CD4-positive, alpha-beta T cell treated with Interleukin-6 at 100 ng/mL for 8 hours (primary cell): Measurements from ENCODE around the gene KLF2.

Source experiments
- DNase-seq: peaks from one replicate; pipeline ENCODE4 v3.0.0-alpha.2; 2020; ENCODE audit warnings: mixed read lengths, low spot score

KLF2 gene

DNA sequence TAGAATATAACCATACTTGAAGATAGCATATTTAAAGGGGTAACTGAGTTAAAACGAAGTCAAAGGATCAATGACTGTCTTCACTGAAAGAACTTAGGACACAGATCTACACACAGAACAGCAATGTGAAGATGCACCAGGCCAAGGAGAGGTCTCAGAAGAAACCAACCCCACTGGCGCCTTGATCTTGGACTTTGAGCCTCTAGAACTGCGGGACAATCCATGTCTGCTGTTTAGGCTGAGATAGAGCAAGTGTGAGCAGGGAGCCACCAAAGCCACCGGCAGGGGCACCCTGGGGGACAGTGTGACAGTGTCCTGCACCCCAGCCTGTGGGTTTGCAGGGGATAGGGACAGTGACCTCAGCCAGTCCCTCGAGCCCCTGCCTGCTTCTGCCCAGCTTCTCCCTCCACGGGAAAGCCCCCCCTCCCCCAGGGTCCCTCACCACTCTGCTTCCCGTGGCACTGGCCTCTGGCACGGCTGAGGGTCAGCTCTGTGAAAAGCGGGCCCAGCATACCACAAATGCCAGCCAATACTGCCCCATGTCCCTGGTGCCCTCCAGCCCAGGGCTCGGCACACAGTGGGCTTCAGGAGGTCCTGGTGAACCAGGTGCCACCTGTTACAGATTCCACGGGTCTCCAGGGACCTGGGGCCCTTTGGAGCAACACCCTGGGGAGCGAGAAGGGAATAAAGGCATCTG lies 40.8 kb downstream of the KLF2 start:
- no peak for DNase-seq

DNA sequence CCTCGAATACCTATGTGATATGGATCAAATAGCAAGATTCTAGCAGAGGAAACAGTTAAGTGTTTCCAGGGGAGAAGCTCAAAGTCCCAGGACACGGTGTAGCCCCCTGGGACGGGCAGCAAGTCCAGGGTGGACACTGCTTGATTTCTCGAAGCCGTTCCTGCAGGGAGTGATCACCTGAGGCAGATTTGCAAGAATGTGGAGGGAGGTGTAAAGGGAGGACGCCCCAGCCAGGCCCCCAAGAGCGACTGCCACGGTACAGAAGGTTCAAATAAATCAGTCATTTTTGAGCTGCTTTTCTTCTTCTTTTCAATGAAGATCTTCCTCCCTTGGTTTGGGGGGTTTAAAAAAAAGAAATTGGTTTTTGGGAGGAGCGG lies 41.4 kb downstream of the KLF2 start:
- no peak for DNase-seq

DNA sequence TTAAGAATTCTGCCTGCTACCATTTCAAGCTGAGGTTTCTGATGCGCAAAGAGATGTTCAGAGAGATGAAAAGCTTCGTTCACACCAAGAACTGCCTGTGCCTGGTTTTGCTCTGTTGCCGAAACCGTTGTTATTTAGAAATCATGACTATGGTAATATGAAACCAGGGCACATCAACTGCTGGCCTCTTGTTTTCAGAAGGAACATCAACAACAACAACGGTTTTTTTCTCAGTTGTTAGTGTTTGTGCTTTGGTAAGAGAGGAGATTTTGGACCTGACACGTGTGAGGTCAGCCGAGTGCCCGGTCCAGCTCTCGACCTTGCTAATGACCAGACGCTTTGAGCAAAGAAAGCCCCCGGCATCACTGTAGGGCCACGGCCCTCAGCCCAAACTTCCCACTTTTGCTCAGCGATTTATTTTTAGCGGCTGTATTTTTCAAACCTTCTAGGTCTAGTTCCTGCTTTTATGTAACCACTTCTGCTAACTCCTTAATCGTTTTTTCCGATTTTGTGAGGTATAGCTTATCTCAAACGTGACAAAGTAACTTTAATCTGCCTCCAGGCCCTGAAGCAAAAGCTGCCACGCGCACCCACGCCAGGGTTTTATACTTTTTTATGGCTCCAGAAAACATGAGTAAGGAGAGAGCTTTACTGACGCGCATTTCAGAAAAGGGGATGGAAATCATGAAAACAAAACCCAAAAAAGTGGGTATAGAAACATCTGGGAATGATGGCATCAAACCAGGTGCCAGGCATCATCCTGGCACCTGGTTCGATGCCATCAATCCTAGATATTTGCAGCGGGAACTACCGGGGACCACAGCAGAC lies 42.0 kb downstream of the KLF2 start:
- DNase-seq: peak; percentile 64

DNA sequence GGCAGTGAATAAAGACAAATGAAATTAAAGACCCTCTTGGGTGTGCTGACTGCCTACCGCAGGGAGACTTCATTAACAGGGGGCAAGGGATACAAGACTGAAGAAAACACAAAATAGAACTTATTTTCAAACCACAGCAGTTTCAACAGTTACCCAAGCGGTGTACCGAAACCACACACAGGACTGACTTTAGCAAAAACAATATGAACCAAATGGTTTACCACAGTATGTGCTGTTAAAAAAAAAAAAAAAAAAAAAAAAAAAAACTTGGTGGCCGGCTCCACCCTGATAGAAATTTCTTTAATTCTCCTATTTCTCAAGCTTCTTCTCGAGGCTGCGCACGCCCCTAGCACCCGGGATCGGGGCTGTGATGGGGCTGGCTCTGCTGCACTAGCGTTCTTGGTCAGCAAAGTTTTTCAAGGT lies 42.6 kb downstream of the KLF2 start:
- DNase-seq: peak; percentile 76

DNA sequence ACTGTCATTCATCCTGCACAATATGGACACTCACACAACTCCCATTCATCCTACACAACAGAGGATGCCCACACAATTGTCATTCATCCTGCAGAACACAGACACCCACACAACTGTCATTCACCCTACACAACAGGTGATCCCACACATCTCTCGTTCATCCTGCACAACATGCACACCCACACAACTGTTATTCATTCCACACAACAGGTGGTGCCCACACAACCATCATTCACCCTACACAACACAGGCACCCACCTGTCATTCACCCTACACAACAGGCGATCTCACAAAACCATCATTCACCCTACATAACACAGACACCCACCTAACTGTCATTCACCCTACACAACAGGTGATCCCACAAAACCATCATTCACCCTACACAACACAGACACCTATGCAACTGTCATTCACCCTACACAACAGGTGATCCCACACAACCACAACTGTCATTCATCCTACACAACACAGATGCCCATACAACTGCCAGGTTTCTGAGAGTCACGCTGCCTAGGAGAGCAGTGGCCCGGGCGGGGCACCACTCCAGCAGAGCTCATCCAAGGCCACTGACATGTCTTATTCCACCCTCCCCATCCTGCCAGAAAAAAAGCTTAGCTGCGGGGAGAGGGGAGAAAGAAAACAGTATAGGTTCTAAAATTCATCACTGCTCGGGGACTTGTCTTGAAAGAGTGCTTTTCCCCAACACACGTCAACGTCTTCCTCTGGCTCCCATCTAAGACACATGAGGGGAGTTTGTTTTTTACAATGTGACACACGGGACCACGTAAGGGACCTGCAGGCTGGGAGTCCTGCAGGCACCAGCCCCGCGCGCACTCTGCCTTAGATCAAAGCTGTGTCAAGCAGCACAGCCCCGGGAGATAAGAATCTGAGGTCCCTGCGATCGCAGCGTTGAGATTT lies 44.0 kb downstream of the KLF2 start:
- DNase-seq: peak; percentile 80

DNA sequence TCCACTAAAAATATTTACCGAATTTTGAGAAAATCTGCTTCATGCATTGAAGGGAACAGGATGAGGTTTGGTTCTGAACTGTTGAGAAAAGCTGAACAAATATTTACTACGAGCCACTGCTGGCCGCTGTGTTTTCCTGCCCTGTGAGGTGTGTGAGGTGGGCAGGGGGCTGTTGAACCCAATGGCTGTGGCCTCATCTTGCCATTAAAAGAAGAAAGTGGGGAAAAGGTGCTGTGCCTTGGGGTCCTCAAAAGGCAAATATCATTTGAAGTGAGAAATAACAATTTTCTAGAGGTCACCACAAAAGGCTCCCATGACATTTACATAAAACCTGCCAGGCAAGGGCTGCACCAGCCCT lies 44.7 kb downstream of the KLF2 start:
- DNase-seq: no peak

DNA sequence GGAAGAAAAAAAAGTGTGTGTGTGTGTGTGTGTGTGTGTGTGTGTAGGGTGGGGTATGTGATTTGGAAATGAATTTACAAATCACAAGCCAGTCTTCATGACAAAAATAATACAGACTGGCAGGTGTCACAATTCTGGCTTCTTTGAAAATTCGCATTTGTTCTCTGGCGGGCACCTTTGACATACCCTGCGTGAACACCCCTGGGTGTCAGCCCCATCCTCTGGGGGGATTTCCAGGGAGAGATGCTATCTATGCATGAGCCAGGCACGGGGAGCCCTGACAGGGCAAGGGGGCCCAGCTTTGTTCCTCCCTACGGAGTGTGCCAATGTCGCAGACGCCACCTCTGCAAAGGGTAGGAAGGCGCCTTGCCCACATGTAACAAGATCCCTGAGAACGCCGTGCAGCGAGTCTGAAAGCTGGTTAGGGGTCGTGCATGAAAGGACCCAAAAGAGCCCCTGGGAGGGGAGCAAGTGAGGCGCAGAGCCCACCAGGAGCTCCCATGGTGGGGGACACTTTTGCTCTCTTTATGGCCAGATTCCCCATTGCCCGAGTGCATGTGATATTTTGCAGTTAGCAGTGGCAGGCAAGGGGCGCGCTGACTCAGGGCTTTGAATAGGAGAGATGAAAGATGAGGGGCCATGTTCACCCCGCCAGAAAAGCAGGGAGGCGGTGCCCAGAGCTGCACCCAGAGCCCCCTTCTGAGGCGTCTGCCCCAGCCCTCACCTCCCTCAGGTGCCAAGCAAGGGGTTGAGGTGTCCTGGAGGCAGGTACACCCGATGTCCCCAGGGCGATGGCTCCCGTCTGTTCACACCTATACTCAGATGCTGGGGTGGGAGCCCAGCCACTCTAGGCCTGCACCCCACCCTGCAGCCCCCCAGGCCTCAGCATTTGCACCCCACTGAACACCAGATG lies 45.3 kb downstream of the KLF2 start:
- peak; percentile 73 for DNase-seq

DNA sequence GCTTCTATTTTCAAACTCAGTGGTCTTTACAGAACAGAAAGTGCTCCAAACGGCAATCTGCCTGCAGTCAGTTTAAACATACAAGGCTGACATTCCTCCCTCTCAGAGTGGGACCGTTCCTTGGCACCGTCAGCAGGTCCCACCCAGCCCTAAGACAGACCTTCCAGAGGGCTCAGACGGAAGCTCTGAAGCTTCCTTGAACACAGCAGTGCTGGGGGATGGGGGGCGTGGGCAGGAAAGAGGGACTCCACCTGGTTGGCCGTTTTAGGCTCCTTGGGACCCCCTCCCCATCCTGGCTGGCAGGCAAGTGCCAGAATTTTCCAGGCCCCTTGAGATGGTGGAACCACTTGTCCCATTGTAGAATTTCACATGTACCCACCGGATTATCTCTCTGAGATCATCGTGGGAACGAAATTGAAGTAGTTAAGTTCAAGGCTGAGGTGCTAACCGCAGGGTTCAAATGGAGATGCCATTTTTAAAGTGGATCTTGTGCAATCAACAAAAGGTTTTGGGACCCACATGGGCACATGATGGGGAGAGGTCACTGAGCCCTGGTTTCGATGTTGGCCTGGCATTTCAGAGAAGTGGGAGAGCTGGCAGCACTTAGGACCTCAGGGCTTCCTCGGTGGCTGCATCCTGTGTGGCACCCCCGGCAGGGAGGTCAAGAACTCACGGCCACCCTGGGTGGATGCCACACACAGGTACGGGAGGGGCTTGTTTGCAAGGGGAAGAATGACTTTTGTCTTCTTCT lies 46.2 kb downstream of the KLF2 start:
- no peak for DNase-seq

DNA sequence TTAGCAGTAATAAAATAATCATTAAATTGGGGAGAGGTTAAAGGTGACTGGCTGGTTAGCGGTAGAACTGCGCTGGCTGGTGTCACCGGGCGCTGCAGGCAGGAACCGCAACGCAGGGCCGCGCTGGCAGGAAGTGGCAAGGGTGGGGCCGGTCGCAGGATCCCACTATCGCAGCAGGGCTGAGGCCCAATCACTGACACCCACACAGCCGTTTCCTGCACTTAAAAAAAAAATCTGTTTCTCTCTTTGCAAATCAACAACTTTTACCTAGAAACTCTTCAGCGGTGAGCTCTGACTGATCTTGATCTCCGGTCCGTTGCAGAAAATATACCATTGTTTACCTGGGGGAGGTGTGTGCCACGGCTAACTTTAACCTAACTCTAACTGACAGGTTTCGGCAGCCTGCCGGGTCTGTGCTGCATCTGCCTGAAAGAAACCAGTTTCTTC lies 46.9 kb downstream of the KLF2 start:
- peak; percentile 95 for DNase-seq

DNA sequence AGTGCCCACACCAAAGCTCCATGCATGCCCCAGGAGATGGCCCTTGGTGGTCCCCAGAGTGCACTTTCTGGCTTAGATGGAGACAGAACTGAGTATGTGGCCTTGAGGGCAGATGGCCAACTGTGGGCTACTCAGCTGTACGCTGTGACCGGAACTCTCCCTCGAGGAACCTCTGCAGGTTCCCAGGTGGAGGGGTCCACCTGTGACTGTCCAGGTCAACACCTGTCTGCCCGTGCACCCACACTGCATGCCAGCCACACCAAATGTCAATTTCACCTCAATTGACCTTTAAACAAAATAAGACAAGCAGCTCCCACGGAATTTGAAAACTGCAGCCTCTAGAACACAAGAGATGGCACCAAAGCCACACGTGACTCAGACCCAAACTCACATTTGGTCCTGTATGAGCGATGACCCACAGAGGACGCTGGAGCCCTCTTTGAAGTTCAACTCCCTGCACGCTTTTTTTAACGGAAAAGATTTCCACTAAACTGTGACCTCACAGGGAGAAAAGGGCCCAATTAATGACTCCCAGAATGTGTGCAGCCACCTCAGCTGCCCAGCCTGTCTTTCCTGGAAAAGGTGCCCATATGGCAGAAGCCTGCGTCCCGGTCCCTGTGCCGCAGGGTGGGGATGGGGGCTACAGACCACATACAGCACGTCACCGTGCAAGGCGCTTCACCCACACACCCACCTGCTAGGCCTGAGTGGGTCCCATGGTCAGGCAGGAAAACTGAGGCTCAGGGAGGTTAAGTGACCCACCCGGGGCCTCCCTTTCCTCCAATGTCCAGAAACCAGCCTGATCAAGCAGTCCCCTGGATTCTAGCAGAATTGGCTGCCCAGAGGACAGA lies 47.7 kb downstream of the KLF2 start:
- DNase-seq: no peak

DNA sequence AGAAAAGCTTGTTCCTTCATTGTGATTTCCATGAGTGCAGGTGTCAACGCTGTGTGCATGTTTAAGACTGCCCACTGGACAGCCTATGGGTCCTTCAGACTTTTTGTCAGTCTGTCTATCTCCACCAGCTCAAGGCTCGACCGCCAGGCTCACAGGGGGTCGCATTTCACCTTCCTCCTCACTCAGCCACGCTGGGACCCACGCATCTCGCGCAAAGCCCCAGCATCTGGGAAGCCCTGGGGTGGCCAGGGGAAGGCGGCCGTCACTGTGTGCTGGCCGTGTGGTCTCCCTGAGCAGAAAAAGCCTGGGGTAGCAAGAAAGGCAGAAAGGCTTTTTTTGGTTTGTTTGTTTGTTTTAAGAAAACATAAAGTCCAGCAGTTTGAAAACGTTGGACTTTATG lies 48.5 kb downstream of the KLF2 start:
- no peak for DNase-seq

DNA sequence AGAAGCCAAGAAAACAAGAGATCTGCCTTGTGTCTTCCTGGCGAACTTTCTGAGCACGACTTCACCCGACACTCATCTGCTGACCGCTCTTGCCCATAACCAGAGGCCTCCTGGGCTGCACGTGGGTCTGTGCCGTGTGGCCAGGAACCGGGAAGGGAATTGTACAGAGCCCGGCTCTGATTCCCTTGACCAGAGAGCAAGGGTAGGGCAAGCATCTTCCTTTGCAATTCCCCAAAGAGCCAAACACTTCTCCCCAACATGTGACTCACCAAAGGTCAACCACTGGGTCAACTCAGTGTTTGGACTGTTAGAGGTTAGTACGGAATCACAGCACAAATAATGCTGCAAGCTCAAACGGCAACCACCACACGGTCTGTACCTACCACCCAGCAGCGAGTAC lies 48.9 kb downstream of the KLF2 start:
- no peak for DNase-seq

DNA sequence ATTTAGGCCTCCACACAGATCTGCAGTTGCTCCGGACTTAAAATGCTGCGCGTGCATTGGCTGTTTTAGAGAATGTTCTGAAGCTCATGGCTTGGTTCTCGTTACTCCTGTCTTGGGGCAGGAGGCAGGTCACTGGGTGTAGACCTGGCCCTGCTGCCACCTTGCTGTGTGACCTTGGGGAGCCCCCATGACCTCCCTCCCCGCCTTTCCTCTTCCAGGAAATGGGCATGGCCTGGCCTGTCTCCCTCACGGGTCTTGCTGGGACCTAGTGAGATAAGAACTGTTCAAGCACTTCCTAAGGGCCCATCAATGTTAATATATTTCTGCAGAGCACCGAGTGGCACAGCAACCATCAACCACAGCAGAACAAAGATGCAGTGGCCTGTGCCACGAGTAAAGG lies 49.4 kb downstream of the KLF2 start:
- DNase-seq: no peak

DNA sequence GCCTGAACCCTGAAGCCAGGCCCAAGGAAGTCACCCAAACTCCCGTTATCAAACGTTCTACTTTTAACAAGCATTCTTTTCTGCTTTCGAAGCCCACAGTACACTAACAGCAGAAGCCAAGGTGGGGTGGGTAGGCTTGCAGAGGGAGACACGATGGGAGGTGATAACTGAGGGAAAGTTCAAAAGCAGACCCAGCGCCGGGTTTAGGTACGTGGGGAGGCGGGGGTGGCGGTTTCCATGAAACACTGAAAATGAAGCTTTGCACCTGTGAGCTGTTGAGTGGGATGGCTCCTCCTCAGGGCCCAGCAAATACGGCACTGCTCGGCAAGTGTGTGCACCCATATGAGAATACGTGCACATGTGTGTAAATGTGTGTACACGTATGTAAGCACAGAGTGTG lies 49.8 kb downstream of the KLF2 start:
- no peak for DNase-seq

DNA sequence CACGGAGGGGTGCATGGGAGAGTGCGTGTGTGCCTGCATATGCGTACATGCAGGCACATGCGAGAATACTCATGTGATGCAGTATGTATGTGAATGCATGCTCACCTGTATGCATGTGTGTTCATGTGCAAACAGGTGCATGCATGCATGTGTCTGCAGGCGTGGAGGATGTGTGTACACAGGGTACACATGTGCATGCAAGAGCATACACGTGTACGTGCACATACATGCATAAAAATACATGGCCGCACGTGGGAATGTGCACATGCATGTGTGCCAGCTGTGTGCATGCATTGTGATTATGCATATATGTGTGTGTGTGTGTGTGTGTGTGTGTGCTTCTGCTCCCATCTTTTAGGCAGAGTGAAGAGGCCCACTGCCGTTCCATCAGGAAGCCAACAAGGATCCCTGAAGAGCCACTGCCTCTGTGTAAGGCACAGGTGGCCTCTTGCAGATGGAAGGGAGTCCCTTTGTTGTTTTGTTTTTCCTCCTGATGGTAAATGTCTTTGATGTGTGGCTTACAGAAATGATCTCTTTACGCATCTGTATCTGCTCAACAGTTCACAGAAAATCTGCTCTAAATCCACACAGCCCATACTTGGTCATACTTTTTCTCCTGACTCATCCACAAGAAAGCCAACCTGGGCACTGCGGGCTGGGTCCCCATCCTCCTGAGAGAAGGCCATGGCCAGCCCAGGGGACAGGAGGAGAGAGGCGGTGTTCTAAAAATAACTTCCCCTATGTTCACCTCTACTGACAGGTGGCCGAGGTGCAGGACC lies 50.7 kb downstream of the KLF2 start:
- no peak for DNase-seq

DNA sequence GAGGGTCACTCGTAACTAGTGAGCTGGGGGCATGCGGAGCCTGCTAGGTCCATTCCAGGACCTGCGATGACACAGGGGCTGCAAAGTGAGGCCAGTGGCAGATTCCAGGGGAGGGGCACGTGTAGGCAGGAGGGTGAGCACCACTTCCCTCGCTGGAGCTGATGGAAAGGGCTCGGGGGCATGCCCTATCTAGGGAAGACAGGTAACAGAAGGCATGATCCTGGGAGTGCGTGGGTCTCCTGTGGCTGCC lies 51.2 kb downstream of the KLF2 start:
- DNase-seq: no peak

DNA sequence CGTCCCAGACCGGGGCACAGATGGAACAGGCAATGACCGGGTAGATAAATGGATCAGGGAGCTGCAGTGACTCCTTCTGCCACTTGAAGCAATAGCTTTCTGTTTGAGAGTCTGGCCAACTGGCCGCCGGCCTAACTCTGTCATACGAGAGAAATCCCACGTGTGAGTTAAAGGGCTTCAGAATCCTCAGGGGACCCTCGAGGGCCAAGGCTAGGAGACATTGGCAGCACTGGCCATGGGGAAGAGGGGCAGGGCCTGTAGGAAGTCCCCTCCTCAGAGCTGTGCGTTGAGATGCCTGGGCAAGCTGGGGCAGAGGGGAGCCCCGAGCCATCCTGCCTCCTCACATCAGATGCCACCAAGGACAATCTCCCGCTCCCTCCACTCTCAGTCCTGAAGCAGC lies 51.6 kb downstream of the KLF2 start:
- no peak for DNase-seq

DNA sequence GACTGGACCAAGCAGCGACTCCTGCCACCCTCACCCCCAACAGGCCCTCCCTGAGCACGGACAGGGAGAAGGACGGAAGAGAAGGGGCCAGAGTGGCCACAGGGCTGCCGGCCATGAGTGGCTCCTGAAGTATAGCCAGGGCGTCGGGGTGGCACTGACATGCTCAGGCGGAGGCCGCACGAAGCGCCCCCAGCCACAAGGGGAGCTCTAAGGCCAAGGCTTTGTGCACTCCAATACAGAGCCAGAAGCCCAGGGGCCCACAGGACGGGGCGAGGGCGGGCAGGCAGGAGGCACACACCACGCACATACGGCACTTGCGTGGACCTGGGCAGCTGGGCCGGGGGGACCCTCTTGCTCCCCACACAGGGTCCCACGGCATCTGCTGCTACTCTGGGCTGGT lies 52.0 kb downstream of the KLF2 start:
- peak; percentile 39 for DNase-seq

DNA sequence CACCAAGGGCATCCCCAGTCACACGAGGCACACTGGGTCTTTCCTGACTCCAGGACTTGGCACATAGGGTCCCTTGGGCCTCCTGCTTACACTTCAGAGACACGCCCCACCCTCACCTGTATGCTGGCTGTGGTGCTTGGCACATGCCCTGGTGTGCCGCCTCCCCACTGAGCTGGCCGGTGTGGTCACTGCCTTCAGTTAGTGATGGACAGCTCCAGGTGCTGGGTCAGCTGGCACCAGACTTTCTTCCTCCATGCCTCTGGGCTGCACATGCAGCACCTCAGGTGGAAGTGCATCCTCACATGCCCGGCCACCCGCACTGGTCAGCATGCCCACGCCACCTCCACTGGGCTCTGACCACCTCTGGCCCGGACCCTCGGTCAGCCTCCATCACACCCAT lies 52.9 kb downstream of the KLF2 start:
- no peak for DNase-seq
